ENCODE measurements around the gene LRRC1.
"Not testable (repeated sequence)": the region's sequence is repeated elsewhere in the genome, so short reads cannot be mapped to it uniquely, and the experiment has no call there.

The LRRC1 gene

DNA sequence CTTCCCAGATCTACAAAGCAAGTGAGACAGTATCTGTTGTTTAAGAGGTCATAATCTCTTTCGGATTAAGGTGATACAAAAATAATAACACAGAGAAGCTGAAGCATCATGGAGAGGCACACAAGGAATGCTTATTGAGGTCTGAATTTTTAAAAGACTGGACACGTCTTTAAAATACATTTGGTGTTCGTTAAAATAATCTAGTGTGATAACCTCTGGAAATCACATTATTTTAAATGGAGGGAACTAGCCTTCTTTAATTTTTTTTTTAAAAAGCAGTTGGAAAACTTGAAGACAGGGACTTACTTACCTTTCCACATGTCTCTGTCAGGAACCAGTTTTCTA lies 1.9 kb upstream of the LRRC1 start:
- no peak for DNase-seq (ENCODE audit: low spot score)

DNA sequence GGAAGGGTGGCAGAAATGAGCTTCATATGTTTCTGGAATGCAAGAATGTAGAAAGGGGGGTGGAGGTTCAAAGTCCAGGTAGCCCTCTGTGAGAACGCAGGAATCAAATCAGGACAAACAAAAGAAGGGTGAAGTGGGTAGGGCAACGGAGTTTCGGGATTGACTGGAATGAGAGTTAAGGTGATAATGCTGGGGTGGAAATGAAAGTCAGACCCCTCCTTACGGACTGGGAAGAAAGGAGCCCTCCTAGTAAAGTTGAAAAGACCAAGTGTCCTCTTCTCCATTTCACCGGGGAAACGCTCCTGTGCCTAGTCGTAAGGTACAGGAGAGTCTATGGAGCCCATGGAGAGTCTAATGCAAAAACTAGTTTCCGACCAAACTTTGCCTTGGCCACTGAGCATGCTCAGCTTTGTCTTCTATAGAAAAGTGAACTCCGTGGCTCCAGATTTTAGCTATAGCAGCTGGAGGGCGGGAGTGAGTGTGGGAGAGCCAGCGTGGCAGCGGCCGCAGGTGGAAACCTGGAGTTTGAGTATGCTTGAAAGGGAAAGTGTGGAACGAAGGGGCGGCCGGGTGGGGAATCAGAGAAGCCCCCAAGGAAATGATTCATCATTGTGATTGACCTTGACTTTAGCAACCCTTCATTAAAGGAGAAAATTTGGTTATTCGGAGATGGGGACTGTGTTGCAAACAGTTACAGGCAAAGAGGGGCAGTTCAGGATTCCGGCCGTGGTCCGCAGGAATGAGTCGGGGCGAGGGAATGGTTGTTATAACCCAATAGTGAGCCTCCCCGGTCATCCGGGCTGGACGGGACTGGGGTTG lies 1.3 kb upstream of the LRRC1 start:
- peak; percentile 72 for DNase-seq (ENCODE audit: low spot score)

DNA sequence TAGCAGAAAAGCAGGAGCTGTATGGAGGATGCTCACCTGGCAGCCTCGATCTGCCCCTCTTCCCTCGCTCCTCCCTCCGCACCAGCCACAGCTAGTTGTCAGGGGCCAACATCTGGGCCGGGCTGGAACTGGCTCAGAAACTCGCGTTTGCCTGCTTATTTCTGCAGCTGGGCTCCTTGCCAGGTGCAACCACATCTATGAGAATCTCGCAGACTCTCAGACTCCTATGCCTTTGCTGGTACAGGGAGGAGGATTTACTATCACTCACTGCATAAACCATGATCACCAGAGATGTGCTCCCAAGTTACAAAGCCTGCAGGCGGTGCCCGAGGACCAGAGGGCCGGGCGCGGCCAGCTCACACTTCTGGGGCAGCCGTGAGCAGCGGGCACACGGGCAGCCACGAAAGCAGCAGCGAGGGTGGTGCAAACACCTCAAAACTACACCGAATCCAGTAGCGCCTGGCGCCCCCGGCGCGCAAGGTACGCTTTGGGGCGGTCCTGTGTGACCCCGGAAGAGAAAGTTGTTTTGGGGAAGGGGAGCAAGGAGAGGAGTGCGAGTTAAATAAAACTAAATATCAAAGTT lies 577 bp upstream of the LRRC1 start:
- DNase-seq (ENCODE audit: low spot score), result peak; percentile 78

DNA sequence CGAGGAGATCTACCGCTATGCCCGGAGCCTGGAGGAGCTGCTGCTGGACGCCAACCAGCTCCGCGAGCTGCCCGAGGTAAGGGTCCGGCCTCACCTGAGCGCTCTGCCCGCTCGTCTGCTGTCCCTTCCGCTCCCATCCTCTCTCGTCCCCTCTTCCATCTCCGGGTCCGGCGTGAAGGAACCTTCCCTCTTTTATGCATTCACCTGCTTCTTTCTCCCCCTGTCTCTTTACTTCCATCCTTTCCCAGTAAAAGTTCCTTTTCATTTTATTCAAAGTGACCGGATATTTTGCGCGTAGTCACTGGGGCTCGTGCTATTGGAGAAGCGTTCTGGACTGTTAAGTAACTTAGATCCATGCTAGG lies 516 bp downstream of the LRRC1 start:
- DNase-seq (ENCODE audit: low spot score), result no peak

DNA sequence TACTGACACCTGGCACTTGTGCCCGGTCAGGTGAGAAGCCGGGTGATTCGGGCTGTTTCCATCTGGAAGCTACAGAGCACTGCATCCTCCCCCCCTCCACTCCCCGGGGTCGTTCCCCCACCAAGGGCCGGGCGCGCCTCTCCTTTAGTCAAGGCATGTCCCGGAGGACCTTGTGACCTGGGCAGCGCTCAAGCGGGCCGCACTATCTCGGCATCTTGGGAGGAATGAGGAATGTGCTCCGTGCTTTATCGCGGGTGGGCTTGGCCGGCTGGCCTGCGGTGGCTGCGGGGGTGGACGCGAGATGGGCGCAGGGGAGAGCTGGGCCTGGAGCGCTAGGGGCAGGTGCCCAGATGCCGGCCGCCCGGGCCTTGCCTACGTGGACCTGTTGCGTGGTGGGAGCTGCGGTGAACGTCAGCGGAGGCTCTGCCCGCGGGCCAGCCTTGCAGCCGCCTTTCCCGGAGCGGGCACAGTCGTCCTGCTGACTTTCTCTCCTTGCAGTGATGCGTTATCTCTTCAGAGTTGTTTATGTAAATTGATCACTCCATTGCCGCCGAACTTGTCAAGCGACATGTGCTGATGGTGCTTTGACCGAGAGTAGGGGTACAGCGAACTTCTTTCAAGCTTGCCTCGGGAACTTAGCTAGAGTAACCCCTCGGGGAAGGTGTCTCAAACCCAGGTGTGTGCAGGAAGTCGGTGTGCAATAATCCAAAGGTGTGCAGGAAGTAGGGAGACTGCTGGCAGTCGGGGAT lies 1.1 kb downstream of the LRRC1 start:
- DNase-seq (ENCODE audit: low spot score), result peak; percentile 50

DNA sequence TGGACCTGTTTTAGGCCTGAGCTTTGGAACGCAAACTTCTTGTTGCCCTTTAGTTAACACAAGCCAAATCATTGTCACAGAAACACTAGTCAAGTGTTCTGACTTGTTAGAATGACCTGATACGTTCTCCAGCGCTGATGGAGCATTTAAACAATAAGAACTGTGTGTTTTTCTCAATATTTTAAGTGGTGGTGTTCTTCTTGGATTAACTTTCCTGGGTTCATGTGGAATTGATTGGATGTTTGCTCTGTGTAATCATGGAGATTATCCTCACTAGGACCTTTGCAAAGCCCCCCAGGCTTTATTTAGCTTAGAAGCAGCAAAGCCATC lies 1.6 kb downstream of the LRRC1 start:
- no peak for DNase-seq (ENCODE audit: low spot score)

DNA sequence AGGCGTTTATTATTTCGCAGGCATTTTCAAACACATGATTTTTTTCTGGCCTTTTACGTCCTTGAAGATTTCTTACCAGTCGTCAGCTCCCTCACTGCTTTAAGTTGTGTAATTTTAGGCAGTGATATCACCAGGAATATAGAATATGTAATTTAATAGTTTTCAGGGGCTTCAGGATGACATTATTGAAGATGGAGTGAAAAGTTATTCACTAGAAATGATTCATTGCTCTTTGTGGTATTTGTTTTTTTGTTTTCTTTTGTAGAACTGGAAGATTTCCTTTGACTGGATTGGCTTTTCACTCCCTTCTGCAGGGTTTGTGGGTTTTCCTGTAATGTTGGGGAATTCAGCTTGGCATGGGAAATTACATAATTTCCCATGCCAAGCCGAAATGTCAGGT lies 2.0 kb downstream of the LRRC1 start:
- no peak for DNase-seq (ENCODE audit: low spot score)

DNA sequence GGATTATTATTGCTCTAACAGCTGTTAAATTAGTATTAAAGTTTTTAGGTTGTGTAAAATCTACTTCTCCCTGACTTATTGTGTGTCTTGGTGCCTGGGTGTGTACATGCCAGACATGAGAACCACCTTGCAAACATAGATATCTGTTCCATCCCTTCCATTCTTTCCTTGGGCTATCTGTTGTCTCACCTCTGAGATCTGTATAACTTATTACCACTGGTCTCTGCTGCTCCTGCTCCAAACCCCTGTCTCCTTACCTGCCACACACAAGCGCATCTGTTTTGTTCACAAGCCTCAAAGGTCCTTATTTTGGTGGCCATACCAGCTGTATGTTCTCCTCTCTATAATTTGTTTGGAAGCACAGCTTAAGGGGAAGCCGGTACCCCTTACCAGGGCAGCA lies 2.5 kb downstream of the LRRC1 start:
- no peak for DNase-seq (ENCODE audit: low spot score)

DNA sequence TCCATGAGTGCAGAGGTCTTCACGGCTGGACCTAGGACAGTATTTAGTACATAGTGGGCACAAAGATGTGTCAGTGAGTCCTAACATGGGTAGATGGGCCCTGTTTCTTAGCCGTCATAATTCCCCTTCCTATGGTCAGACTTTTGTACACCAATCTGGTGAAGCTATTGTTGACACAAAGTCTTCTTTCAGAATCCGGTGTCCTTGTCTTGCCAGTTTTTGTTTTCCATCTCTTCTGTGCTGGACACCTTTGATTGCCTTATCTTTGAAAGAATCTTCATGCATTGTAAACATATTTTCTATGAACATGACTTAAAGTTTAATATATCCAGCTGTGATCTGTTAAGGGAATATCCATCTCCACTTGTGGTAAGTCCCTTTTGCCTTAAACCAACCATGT lies 4.5 kb downstream of the LRRC1 start:
- DNase-seq (ENCODE audit: low spot score), result no peak

DNA sequence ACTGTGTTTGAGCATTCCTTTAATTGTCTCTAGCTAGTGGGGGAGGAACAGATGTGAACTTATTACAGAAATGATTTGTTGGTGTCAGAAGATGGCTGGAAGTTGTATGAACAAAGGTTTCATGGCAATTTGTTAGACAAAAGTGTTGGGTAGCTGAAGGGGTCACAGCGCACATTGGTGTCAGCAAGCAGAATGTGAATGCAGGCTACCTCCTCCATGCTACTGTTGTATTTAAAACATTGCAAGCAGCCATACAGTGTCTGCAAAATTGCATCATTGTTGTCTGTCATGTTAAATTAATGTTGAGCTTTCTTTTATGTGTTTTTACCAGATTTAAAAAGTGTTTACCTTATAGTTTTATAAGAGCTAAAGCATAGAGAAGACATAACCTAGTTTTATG lies 6.2 kb downstream of the LRRC1 start:
- no peak for DNase-seq (ENCODE audit: low spot score)

DNA sequence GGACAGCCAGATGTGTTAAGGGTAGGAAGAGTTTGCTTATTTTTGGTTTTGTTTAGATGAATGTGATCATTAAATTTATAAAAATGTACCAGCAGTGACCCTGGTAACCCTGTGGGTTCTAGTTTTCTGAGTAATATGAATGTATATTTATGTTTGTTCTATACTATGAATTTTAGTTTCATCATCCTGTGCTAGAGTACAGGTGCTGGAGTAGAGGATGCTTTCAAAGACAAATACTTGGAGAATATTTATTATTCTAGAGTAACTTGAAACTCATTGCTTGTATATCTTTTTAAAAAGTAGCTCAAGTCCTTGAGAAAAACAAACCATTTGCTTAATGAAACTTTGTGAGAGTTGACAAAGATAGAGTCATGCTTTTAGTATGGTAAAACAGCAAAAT lies 7.8 kb downstream of the LRRC1 start:
- no peak for DNase-seq (ENCODE audit: low spot score)

DNA sequence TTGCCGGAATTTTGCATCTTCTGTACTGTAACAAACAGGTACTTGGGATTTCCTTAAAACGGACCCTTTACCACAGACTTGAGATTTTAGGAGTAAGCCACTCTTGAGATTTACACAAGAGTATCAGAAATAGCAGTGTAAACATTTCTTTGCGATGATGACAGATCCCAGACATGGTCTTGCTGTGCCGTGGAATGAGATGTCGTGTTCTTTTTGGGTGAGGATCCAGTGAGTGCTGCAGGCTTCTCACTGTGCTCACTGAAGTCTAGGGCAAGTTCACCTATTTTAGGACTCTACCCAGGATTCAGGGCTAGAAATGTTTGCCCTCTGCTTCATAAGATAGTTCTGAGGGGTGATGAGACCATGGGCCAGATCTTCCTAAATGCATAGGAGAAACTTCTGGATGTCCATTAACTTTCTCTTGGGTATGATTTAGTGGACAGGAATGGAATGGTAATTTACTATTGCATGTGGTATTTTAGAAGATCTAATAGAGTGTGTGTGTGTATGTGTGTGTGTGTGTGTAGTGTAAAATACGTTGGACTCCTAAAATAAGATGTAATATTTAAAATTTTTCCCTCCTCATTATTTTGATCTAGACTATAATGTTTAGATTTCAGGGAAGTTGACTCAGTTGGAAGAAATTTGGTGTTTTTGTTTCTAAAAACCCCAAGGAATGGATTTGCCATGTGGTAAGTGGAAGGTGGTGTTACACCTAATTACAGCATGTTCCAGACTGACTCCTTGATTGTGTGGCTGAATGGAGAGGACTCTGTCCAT lies 8.5 kb downstream of the LRRC1 start:
- no peak for DNase-seq (ENCODE audit: low spot score)

DNA sequence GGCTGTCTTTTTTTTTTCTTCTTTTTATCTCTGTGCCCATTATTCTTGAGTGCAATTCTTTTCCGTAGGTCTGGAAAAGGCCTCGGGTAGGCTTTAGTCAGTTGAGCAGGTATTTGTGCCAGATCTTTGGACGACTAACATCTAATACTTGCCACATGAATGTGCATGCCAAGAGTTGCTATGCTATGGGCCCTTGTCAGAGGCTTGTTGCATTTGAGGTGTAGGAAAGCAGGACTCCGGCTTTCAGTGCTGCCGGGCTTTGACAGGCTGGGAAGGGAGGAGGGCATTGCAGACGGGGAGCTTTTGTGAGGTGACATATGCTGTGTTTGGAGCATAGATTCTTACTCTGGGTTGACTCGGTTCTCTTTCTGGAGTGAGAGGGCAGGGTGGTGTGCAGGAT lies 10.2 kb downstream of the LRRC1 start:
- DNase-seq (ENCODE audit: low spot score), result no peak

DNA sequence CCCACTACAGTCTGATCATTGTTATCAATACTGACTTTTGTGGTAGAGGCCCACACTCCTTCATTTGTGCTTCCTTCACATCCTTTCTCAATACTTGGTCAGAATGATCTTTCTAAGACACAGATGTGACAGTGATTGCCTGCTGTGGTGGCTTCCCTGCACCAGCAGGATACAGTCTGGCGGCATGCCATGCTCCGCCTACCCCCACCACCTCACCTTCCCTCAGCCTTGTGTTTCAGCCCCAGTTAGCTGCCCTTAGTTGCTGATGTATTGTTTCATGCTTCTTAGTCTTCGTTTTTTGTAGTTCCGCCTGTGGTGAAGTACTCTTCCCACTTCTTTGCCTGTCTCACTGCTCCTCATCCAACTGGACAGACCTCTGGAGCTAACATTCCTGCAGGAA lies 10.9 kb downstream of the LRRC1 start:
- DNase-seq (ENCODE audit: low spot score), result no peak

DNA sequence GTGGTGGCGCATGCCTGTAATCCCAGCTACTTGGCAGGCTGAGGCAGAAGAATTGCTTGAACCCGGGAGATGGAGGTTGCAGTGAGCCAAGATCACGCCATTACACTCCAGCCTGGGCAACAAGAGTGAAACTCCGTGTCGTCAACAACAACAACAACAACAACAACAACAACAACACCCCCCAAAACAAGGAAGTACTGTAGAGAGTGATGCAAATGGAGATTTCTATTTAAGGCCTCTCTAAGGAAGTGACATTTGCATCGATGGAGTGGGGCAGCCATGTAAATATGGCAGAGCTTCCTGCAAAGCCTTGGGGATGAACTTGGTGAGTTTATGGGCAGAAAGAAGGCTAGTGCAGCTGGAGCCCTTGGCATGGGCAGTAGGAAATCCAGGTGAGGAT lies 12.8 kb downstream of the LRRC1 start:
- DNase-seq (ENCODE audit: low spot score), result not testable (repeated sequence)

DNA sequence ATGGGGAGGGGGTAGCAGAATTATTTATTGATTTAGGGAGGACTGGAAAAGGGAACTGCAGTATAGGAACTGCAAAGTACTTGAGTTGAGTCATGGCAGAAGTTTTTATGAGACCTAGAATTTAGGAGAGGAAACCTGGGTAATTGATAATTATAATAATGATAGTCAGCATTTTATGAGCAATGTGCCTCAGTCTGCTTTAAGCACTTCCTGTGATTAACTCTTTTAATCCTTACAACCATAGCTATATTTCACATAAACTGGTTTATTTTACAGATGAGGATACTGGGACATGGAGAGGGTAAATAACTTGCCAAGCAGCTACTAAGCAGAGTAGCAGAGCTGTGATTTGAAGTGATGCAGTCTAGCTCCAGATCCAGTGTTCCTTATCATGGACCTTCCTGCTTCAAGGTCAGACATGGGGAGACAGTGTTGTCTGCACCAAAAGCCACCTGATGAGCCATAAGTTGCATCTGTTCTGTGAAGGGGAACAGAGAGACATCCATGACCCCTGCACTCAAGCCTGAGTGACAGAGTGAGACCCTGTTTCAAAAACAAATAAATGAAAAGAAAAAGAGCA lies 13.6 kb downstream of the LRRC1 start:
- DNase-seq (ENCODE audit: low spot score), result no peak

DNA sequence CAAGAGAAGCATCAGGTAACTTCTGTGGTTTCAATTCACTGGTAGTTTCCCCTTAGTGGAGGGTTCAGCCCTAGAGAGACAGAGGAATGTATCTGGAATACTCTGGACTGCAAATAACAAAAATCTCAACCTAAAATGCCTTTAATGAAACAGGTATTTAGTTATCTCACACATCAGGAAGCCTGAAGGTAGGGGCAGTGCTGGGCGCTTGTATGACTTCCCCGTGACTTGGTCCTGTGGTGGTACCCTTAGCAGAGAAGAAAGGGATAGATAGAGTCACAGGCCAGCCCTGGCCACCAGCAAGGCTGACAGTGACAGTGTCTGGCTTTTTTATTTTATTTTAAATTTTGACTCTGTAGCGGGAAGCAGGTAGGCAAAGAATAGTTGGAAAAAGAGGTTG lies 14.9 kb downstream of the LRRC1 start:
- DNase-seq (ENCODE audit: low spot score), result no peak

DNA sequence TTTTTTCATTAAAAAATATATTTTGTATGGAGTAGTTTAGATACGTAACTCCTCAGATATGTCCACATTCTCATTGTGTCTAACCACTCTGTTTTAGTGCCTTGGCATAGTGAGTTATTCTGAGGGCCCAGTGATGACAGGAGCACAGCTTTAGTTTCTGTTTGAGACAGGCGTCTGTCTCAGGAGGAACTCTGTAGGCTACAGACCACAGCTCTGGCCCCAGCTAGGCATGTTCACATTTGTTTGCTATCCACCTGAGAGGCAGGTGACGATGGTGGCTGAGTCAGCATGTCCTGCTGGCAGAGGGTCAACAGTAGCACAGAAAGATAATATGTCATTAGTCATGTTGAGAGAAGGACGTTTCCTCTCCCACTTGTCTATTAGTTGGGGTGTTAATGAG lies 16.3 kb downstream of the LRRC1 start:
- no peak for DNase-seq (ENCODE audit: low spot score)

DNA sequence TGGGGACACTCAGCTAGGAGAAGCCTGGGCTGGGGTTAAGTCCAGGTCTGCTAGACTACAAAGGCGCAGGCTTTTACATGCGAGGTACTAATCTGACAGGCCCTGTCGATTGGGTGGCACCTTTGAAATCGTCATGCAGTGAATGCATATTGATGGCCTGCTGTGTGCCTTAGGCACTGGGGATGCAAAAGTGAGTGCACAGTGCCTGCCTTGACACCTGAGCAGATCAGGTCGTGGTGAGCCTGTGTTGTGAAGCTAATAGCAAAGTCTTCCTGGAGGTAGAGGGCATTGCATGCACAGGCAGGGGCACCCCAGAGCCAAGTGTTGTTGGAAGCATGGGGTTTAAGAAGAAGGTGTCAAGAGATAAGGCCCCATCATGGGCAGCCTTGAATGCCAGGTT lies 16.9 kb downstream of the LRRC1 start:
- DNase-seq (ENCODE audit: low spot score), result no peak

DNA sequence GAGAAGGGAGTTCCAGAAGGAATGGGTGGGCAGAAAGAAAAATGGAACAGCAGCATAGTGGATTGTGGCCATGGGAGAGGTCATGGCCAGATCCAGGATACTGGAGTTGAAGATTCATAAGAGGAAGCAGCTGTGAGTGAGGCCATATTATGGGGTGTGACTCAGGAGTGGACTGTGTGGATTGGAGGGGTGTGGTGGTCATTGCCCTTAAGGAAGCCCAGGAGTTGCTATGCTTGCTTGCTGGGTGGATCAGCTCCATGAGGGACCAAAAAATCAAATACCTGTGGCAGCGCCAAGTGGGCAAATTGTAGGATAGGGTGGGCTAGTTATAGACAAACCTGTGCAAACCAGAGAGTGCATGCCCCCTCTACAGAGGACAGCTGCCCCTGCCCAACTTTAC lies 18.3 kb downstream of the LRRC1 start:
- no peak for DNase-seq (ENCODE audit: low spot score)

DNA sequence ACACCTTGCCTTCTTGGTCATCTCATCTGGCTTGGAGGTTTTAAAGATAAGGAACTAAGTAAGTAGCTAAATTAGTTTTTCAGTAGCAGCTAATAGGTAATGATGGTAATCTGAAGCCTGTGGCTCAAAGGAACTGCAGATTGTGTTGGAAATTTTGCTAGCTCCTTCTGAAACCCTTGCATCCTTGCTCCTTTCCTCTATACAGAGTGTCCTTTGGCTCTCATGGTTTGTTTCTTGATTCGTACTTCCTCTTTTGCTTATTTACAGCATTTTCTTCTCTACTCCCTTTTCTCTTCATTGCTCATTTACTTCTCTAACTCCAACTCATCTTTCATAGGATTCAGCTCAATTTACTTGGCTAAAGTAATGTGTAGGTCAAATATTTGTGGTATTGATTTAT lies 19.0 kb downstream of the LRRC1 start:
- DNase-seq (ENCODE audit: low spot score), result no peak

DNA sequence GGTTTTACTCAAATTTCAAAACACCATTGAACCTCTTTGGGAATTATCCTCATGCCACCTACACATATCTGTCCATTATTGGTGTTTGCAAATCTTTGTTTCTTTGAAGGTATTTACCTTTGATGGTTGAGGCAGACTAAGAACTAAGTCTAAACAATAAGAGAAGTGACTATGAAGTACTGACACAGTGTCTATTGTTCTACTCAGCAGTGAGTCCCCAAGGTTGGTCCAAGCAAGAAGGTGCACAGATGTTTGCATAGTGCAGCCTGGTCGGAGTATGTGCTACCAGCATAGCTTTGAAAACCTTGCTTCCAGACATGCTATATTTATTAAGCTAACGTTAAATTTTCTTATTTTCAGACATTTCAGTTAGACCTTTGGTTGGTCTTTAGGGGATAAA lies 19.5 kb downstream of the LRRC1 start:
- DNase-seq (ENCODE audit: low spot score), result no peak

Data from D341Med (cell line).